Measurements from ENCODE around the gene SLC17A9.
A peak's percentile ranks its signal among the peaks of the same experiment; 100 is the strongest.

SLC17A9 gene

GRCh38 chr20:62952373-62952967 lies at the start of gene SLC17A9:
SLC17A9 (plus strand) TSS chr20:62952709; CDS start chr20:62952831, 122 bp downstream.
- H3K4me3 ChIP-seq (ENCODE audit: low read depth, low read length) = peak within 1 kb of the TSS; percentile 94
- DNase-seq (ENCODE audit: low read depth) = peak; percentile 61
- peak; percentile 26 for TF ChIP-seq CTCF (IDR thresholded peaks at IDR 0.05; ENCODE audit: low read depth, low read length, missing control alignments)

- DNase-seq (ENCODE audit: low read depth) = no peak
- TF ChIP-seq CTCF (IDR thresholded peaks at IDR 0.05; ENCODE audit: low read depth, low read length, missing control alignments) = no peak
- no peak overlapping the region for H3K4me3 ChIP-seq (ENCODE audit: low read depth, low read length)
Measured at GRCh38 chr20:62902926-62903615, 49.4 kb upstream of the SLC17A9 start.

- H3K4me3 ChIP-seq (ENCODE audit: low read depth, low read length) = no peak overlapping the region
- TF ChIP-seq CTCF (IDR thresholded peaks at IDR 0.05; ENCODE audit: low read depth, low read length, missing control alignments) = no peak
- DNase-seq (ENCODE audit: low read depth) = no peak
Measured at GRCh38 chr20:62905536-62906117, 46.9 kb upstream of the SLC17A9 start.

- no peak for TF ChIP-seq CTCF (IDR thresholded peaks at IDR 0.05; ENCODE audit: low read depth, low read length, missing control alignments)
- no peak for DNase-seq (ENCODE audit: low read depth)
- no peak overlapping the region for H3K4me3 ChIP-seq (ENCODE audit: low read depth, low read length)
Measured at GRCh38 chr20:62906209-62906608, 46.3 kb upstream of the SLC17A9 start.

- TF ChIP-seq CTCF (IDR thresholded peaks at IDR 0.05; ENCODE audit: low read depth, low read length, missing control alignments) = no peak
- no peak overlapping the region for H3K4me3 ChIP-seq (ENCODE audit: low read depth, low read length)
- DNase-seq (ENCODE audit: low read depth) = no peak
Measured at GRCh38 chr20:62906647-62907375, 45.7 kb upstream of the SLC17A9 start.

- peak; percentile 70 for TF ChIP-seq CTCF (IDR thresholded peaks at IDR 0.05; ENCODE audit: low read depth, low read length, missing control alignments)
- no peak overlapping the region for H3K4me3 ChIP-seq (ENCODE audit: low read depth, low read length)
- DNase-seq (ENCODE audit: low read depth) = no peak
Measured at GRCh38 chr20:62907384-62908317, 44.9 kb upstream of the SLC17A9 start.
